Mesendoderm (in vitro differentiated cells): ENCODE measurements around the gene ERFE.

ENCODE experiments used
- DNase-seq: peaks from one replicate; pipeline ENCODE4 v3.0.0; 2013
- H2AK5ac ChIP-seq: 2 replicates; pipeline ENCODE4 v1.6.1; 2013; ENCODE audit warnings: low read length, inconsistent platforms
- H2BK120ac ChIP-seq: 2 replicates; pipeline ENCODE4 v1.6.1; 2013; ENCODE audit warnings: low read depth, mild to moderate bottlenecking, low read length, moderate library complexity, mixed read lengths
- H2BK15ac ChIP-seq: replicated peaks from 2 replicates; pipeline ENCODE4 v1.6.1; 2013; ENCODE audit warnings: low read depth, mild to moderate bottlenecking, moderate library complexity
- H2BK5ac ChIP-seq: 2 replicates; pipeline ENCODE4 v1.6.1; 2013; ENCODE audit warnings: low read length, inconsistent platforms
- H3K18ac ChIP-seq: 2 replicates; pipeline ENCODE4 v1.6.1; 2013; ENCODE audit warnings: mild to moderate bottlenecking, low read length, mixed read lengths
- H3K23ac ChIP-seq: one replicate; pipeline ENCODE4 v1.6.1; 2013; ENCODE audit warnings: low read length
- H3K27ac ChIP-seq: 2 replicates; pipeline ENCODE4 v1.5.1; 2013; ENCODE audit warnings: low read depth, mild to moderate bottlenecking, inconsistent platforms, low read length, moderate library complexity
- H3K27me3 ChIP-seq: 2 replicates; pipeline ENCODE4 v1.6.1; 2013; ENCODE audit warnings: low read length, control low read depth, mild to moderate bottlenecking, inconsistent platforms; ENCODE audit not compliant: insufficient read depth, poor library complexity
- H3K36me3 ChIP-seq: 2 replicates; pipeline ENCODE4 v1.6.1; 2013; ENCODE audit warnings: low read length, inconsistent platforms; ENCODE audit not compliant: control insufficient read depth, insufficient read depth
- H3K4ac ChIP-seq: one replicate; pipeline ENCODE4 v1.6.1; 2013; ENCODE audit warnings: low read depth, mild to moderate bottlenecking, low read length, moderate library complexity
- H3K4me1 ChIP-seq: 2 replicates; pipeline ENCODE4 v1.6.1; 2013; ENCODE audit warnings: low read depth, low read length, inconsistent platforms; ENCODE audit not compliant: control insufficient read depth
- H3K4me2 ChIP-seq: 2 replicates; pipeline ENCODE4 v1.6.1; 2013; ENCODE audit warnings: low read length
- H3K4me3 ChIP-seq: 2 replicates; pipeline ENCODE4 v1.5.1; 2013; ENCODE audit warnings: mild to moderate bottlenecking, low read length
- H3K56ac ChIP-seq: one replicate; pipeline ENCODE4 v1.6.1; 2013; ENCODE audit warnings: low read length
- H3K79me1 ChIP-seq: 2 replicates; pipeline ENCODE4 v1.6.1; 2013; ENCODE audit warnings: low read length, inconsistent platforms
- H3K79me2 ChIP-seq: 2 replicates; pipeline ENCODE4 v1.6.1; 2013; ENCODE audit warnings: mild to moderate bottlenecking, low read length; ENCODE audit not compliant: control insufficient read depth, insufficient read depth
- H3K9ac ChIP-seq: 2 replicates; pipeline ENCODE4 v1.6.1; 2013; ENCODE audit warnings: low read length, inconsistent platforms
- H4K5ac ChIP-seq: one replicate; pipeline ENCODE4 v1.6.1; 2013; ENCODE audit warnings: low read length
- H4K8ac ChIP-seq: one replicate; pipeline ENCODE4 v1.6.1; 2013; ENCODE audit warnings: low read depth, mild to moderate bottlenecking, control low read depth, low read length, moderate library complexity
- WGBS: extraction: QIAGEN DNeasy Blood & Tissue Kit; methylation state at CpG from one replicate; pipeline ENCODE4 v1.1.7; 2013; ENCODE audit warnings: low lambda C conversion rate, missing lambda C conversion rate; ENCODE audit not compliant: insufficient coverage; ENCODE audit errors: extremely low coverage; 5-methylcytosine and 5-hydroxymethylcytosine counted together

Gene ERFE

GRCh38 chr2:238121511-238122286 is 37.1 kb upstream of the ERFE start:
- Histone ChIP-seq H3K4me2 (no peak overlapping the region), H3K79me2 (no peaks in the 10 kb centered on the region), H2BK120ac (no peak overlapping the region), H3K36me3 (no peaks in the 10 kb centered on the region), H3K4me3 (no peak overlapping the region), H3K56ac (no peak overlapping the region), H3K4me1 (no peaks in the 10 kb centered on the region), H4K5ac (no peak overlapping the region), H4K8ac (no peak overlapping the region), H3K18ac (no peak overlapping the region), H2AK5ac (no peak overlapping the region), H3K79me1 (no peaks in the 10 kb centered on the region), H3K27ac (no peak overlapping the region), H2BK5ac (no peak overlapping the region), H3K9ac (no peak overlapping the region), H3K27me3 (no peaks in the 10 kb centered on the region), H3K23ac (no peak overlapping the region), H2BK15ac (no peak overlapping the region), H3K4ac (no peak overlapping the region)
- no peak for DNase-seq
- WGBS: no CpG with 5 or more reads among the region's 27 CpGs

DNA sequence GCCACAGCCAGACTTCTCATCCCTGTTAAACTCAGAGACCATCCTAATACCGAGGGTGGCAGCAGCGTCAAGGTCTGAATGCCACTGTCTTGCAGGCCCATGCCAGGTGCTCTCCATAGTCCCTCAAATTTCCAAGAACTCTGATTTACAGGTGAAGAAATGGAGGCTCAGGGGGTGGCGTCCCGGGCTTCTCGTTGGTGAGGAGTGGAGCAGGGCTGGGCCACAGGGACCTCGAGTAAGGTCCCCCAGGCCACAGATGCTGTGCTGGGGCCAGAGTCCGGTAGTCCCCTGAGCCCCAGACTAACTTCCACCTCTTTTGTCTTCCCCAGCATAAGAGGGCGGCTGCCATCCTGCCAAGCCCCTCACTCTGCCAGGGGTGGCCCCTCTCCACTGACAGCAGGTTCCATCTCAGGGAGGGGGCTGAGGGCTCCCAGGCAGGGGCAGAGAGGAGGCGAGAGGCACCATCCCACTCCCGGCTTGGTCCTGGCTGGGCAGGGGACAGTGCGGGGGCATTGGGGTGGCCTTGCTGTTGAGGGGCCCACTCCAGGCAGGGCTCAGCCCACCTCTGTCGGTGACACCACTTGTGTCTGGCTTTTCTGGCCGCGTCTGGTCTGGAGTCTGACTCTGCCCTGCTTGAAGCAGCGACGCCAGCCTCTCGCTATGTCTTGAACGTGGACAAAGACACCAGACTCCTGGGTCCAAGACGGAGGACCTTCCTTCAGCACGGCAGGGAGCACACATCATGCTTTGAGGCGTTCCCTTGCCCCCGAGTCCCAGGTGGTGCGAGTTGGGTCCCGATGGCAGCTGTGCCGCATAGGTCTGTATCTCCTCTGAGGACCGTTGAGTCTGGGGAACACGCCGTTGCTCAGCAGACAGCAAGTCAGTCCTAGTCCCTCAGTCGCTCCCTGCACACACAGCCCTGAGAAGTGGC is 36.2 kb upstream of the ERFE start:
- Histone ChIP-seq H2BK5ac (no peak overlapping the region), H2AK5ac (no peak overlapping the region), H3K4ac (no peak overlapping the region), H3K23ac (no peak overlapping the region), H3K56ac (no peak overlapping the region), H2BK120ac (no peak overlapping the region), H2BK15ac (no peak overlapping the region), H3K36me3 (no peaks in the 10 kb centered on the region), H3K4me2 (no peak overlapping the region), H3K9ac (no peak overlapping the region), H3K4me1 (peaks cover 2% of the 10 kb centered on the region), H3K4me3 (no peak overlapping the region), H4K8ac (no peak overlapping the region), H3K27me3 (no peaks in the 10 kb centered on the region), H3K27ac (no peak overlapping the region), H3K79me2 (no peaks in the 10 kb centered on the region), H3K18ac (no peak overlapping the region), H4K5ac (no peak overlapping the region), H3K79me1 (no peaks in the 10 kb centered on the region)
- WGBS: no CpG with 5 or more reads among the region's 29 CpGs
- DNase-seq: no peak

GRCh38 chr2:238123218-238123971 is 35.4 kb upstream of the ERFE start:
- no peak for DNase-seq
- Histone ChIP-seq H2BK15ac (no peak overlapping the region), H4K8ac (no peak overlapping the region), H3K4me3 (no peak overlapping the region), H3K56ac (no peak overlapping the region), H3K4me2 (no peak overlapping the region), H3K36me3 (no peaks in the 10 kb centered on the region), H2BK120ac (no peak overlapping the region), H3K4ac (no peak overlapping the region), H3K9ac (no peak overlapping the region), H4K5ac (no peak overlapping the region), H3K23ac (no peak overlapping the region), H3K79me2 (no peaks in the 10 kb centered on the region), H3K4me1 (peaks cover 4% of the 10 kb centered on the region), H3K27ac (no peak overlapping the region), H3K18ac (no peak overlapping the region), H2AK5ac (no peak overlapping the region), H3K27me3 (no peaks in the 10 kb centered on the region), H3K79me1 (no peaks in the 10 kb centered on the region), H2BK5ac (no peak overlapping the region)
- WGBS: no CpG with 5 or more reads among the region's 22 CpGs

DNA sequence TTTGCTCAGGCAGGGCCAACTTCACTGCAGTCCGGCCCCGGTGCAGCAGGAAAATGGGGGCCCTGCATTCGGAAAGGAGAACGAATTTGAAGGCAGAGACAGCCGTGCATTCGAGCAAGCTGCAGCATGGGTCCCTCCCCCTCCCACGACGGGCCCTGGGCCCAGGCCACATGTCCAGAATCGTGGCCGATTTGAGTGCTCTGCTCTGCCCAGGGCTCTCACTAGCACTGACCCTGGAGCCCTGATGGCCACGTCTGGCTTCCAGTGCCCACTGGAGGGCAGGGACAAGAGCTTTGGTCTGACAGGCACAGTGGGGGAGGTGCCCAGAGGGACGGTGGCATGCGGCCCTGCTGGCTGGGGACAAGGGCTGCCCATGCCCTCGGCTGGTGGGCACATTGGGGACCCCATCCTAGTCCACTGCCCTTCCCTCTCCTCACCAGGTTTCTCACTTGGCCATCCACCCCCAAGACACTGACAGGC is 34.7 kb upstream of the ERFE start:
- Histone ChIP-seq H3K9ac (no peak overlapping the region), H3K4me3 (no peak overlapping the region), H3K4me1 (peaks cover 4% of the 10 kb centered on the region), H3K18ac (no peak overlapping the region), H3K23ac (no peak overlapping the region), H3K27me3 (no peaks in the 10 kb centered on the region), H4K5ac (no peak overlapping the region), H3K27ac (no peak overlapping the region), H2BK120ac (no peak overlapping the region), H3K4me2 (no peak overlapping the region), H3K36me3 (no peaks in the 10 kb centered on the region), H2BK15ac (no peak overlapping the region), H2BK5ac (no peak overlapping the region), H2AK5ac (no peak overlapping the region), H3K56ac (no peak overlapping the region), H3K79me2 (no peaks in the 10 kb centered on the region), H3K79me1 (no peaks in the 10 kb centered on the region), H4K8ac (no peak overlapping the region), H3K4ac (no peak overlapping the region)
- WGBS: no CpG with 5 or more reads among the region's 14 CpGs
- DNase-seq: no peak

DNA sequence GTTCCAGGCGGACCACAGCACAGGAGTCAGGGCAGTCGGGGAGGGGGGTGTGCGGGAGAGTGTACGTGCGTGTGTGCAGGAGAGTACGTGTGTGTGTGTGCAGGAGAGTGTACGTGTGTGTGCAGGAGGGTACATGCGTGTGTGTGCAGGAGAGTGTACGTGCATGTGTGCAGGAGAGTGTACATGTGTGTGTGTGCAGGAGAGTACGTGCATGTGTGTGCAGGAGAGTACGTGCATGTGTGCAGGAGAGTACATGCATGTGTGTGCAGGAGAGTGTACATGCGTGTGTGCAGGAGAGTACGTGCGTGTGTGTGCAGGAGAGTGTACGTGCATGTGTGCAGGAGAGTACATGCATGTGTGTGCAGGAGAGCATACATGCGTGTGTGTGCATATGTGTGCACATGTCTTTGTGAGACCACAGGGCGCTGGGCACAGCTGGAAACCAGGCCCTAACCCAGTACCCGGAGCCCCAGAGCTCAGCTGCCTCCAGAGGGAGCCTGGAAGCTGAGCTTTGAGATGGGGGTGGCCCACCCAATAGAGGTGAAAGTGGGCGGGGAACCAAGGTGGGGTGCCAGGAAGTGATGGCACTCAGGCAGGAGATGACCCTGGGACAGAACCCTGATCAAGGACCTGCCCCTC is 34.2 kb upstream of the ERFE start:
- Histone ChIP-seq H3K79me1 (no peaks in the 10 kb centered on the region), H3K4me1 (peaks cover 4% of the 10 kb centered on the region), H3K9ac (no peak overlapping the region), H3K27me3 (no peaks in the 10 kb centered on the region), H3K27ac (no peak overlapping the region), H3K18ac (no peak overlapping the region), H4K8ac (no peak overlapping the region), H3K36me3 (no peaks in the 10 kb centered on the region), H3K56ac (no peak overlapping the region), H3K79me2 (no peaks in the 10 kb centered on the region), H2BK15ac (no peak overlapping the region), H2BK5ac (no peak overlapping the region), H3K4me2 (no peak overlapping the region), H2AK5ac (no peak overlapping the region), H3K4ac (no peak overlapping the region), H4K5ac (no peak overlapping the region), H3K4me3 (no peak overlapping the region), H3K23ac (no peak overlapping the region), H2BK120ac (no peak overlapping the region)
- WGBS: no CpG with 5 or more reads among the region's 19 CpGs
- DNase-seq: no peak
